GM21619 (cell line): ENCODE measurements around the gene MBD3L2B.

Source experiments
- ATAC-seq: cut with Tn5 transposase; IDR thresholded peaks from one replicate; pipeline ENCODE4 v1.9.1; 2021; ENCODE audit not compliant: unreplicated experiment

Gene MBD3L2B

DNA sequence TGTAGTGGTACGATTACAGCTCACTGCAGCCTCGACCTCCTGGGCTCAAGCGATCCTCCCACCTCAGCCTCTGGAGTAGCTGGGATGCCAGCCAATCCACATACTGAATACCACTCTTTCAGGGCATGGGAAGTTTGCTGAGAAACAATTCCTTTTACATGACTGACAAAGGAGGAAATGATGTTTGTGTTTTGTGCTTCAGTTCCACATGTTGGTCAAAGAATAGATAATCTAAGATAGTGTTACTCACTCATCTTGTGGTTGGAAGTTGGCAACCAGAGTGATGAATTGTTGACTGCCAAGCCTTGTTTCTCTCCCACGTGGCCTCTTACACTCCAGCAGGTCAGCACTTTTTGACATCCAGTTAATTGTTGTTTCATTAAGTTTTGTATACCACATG lies 7.6 kb downstream of the MBD3L2B start:
- ATAC-seq: no peak

DNA sequence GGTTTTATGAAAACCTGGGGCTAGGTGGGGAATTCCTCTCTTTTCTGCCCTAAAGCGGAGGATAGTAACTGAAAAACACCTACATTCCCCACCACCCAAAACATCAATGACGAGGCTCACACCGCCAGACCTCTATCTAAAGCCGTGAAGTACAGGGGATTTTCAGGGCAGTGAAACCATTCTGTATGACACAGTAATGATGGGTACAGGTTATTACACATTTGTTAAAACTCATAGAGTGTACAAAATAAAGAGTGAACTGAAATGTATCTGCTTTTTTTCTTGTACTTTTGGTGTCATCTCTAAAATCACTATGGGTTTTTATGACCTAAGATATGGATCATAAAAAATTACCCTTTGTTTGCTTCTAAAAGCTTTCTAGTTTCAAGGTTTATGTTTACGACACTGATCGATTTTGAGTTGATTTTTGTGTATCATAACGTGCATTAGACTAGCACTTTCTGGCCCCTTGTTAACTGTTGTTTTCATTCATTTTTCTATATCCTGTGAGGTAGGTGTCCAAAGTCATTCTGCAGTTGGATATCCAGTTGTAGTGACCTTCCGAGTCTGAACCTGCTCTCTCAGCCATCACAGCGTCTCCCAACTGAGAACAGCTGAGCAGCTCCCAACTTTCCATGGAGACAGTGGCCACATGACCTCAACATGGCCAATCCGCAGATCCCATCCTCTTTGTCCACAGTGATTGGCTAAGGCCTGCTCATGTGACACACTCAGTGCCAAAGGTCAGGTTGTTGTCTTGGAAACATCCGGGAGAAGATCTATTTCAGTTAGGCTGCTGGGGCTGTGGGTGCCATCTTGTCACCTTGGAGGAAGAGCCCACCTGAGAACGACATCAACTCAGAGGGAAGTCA lies 10.3 kb downstream of the MBD3L2B start:
- no peak for ATAC-seq

DNA sequence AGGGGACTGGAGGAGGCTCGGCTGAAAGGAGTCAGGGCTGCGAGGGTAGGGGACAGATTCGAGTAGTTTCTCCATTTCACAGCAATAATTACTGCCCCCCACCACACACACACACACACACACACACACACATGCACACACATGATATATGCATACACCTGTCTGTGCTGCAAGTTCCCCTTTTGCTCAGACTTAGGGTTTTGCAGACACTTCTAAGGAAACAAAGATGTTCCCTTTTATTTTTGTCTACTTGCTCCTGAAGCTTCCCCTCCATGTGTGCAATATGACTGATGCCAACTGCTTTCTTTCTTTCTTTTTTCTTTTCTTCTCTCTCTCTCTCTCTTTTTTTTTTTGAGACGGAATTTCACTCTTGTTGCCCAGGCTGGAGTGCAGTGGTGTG lies 13.4 kb downstream of the MBD3L2B start:
- ATAC-seq: no peak

DNA sequence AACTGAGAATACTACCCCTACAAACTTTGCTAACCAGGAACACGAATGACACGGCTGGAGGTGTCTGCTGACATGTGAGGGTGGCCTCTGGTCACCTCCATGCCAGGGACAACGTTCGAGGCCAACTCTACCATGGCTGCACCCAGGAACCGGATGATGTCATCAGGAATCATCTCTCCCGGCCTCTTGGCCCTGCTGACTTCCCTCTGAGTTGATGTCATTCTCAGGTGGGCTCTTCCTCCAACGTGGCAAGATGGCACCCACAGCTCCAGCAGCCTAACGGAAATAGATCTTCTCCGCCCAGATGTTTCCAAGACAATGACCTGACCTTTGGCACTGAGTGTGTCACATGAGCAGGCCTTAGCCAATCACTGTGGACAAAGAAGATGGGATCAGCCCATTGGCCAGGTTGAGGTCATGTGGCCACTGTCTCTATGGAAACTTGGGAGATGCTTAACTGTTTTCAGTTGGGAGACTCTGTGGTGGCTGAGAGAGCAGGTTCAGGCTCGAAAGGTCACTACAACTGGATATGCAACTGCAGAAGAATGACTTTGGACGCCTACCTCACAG lies 15.0 kb downstream of the MBD3L2B start:
- no peak for ATAC-seq

DNA sequence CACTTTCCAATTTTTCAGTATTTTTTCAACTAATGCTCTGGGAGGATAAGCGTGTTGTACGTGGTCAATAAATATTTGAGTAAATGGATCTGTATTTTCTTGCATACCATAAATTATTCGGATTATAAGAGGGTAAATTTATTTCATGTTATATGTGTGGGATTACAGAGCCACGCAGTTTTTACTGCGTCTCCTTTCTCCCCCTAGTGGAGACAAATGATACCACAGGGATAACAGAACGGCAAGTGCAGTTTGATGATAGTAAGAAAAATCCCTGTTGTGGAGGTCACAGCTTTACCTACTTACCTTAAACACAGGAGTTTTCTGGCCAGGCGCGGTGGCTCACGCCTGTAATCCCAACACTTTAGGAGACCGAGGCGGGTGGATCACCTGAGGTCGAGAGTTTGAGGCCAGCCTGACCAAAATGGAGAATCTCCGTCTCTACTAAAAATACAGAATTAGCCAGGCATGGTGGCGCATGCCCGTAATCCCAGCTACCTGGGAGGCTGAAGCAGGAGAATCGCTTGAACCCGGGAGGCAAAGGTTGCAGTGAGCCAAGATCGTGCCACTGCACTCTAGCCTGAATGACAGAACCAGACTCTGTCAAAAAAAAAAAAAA lies 16.8 kb downstream of the MBD3L2B start:
- ATAC-seq: no peak

DNA sequence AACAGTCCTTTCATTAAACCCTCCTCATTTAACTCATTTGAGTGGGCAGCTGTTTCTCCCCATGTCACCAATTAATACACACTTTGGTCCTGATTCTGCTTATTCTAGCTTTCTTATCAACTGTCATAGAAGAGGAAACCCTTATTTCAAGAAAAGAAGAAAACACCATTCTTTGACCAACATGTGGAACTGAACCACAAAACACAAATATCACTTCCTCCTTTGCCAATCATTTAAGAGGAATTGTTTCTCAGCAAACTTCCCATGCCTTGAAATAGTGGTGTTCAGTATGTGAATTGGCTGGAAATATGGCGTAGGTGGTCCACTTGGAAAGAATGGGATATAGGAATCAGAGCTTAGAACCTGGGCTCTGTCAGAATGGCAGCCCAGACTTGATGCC lies 20.4 kb downstream of the MBD3L2B start:
- ATAC-seq: no peak

DNA sequence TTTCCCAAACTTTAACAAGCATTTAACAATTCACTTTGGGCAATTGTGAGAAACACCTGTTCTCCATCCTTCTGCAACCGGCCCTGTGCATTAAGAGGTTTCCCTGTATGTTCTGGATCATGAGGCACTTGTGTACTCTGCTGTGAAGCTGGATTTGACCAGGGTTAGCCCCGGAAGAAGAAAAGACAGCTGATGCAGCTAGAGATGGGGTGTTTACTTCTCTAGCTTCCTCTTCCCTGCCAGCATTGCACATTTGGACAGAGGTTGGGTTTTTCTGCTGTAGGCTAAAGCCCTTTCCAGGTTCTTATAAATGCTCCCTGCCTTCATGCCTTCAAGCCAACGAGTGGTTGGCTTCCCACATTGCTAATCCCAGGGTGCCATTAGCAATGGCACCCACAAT lies 20.9 kb downstream of the MBD3L2B start:
- ATAC-seq: no peak

DNA sequence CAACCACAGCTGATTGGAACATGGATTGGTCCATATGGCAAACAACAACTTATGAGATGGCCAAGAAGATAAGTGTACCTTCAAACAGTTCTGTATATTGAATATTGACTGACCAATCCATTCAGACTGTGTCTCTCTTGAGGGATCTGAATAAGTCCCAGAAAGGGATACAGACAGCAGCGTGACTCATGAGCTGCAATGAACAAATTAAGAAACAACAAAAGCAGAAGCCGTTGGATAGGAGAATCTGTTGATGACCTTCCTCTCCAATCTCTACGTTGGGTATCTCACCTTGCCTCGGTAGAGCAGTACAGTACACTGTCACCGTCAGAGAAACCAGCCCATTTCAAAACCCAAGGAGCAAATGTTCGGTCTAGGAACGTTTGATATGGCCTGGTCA lies 21.3 kb downstream of the MBD3L2B start:
- ATAC-seq: no peak

DNA sequence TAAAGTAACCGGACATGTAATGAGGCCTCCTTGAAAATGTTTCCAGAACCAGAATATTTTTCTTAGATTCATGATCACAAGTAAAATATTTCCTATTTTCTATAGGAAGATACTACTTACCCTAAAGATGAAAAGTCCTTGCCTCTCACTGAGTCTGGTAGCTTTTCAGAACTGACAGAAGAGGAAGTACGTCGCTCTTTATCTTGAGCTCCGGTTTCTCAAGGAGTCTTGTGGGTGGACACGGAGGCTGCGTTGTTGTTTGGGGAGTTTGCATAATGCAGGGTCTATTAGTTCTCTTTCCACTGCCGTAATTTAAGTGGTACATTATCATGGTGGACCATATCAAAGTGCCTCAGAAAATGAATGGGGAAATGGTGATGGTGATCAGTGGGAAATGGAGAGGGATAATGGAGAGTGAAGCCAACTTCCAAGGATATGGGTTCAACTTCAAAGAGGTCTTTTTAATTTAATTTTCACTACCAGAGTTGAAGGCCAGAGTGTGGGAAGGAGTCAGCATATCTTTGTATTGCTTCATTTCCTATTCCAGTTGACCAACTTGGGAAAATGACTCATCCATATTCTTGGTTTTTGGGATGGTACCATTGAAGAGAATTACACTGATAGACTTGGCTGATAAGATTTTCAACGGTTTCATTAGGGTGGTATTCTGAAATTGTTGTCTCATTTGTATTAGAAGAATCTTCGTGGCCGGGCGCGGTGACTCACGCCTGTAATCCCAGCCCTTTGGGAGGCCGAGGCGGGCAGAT lies 23.4 kb downstream of the MBD3L2B start:
- ATAC-seq: no peak

DNA sequence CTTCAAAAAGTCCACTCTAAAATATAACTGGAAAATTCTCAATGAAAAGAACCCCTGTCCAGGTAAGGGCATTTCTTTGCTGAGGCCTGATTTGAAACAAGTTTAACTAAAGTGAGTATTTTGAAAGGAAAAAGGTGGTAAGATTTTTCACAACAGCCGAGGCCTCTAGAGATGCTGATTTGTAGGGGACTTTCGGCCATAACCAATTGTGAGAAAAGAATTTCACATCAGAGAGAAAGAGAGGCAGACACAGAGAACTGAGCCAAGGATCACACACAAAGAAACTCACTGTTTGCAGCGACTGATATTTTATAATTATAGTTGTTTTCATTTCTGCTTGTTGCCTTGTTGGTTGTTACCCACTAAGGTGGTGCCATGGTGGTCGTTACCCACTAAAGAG lies 24.4 kb downstream of the MBD3L2B start:
- ATAC-seq: no peak

DNA sequence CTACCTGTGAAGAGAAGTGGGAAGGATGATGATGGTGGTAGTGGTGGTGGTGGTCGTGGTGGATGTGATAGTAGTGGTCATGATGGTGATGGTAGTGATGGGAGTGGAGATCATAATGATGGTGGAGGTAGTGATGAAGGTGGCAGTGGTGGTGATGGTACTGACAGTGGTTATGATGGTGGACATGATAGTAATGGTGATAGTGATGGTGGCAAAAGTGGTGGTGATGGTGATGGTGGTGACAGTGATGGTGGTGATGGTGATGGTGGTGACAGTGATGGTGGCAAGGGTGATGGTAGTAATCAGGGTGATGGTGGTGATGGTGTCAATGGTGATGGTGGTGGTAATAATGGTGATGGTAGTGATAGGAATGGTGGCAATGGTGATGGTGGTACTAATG lies 26.2 kb downstream of the MBD3L2B start:
- ATAC-seq: no peak

DNA sequence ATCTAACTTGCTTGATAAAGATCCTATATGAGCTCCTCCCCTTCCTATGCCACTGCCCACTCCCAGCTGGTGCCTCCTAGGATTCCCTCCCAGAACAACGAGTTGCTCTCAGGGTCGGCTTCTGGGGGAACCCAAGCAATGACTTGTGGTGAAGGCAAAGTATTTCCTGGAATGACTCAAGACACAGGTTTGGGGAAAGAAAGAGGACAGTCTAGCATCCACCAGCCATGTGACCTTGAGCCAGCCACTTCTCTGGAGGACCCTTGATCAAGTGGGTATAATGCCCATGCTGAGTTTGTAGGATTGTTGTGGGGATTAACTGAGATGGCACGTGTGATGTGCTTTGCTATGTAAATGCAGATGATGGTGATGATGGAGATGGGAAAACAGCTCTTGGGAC lies 33.0 kb downstream of the MBD3L2B start:
- no peak for ATAC-seq

DNA sequence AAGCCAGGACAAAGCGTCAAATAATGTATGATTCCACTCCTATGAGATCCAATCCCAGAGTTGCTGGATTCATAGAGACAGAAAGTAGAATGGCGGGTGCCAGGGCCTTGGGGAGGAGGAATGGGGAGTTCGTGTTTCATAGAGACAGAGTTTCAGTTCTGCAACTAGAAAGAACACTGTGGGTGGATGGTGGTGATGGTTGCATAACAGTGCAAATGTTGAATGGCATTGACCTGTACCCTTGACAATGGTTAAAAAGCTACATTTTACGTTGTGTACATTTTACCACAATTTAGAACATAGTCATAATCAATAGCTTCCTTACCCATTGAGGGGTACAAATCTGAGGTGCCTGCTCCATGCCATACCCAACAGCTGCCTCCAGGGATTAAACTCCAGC lies 33.4 kb downstream of the MBD3L2B start:
- ATAC-seq: no peak

DNA sequence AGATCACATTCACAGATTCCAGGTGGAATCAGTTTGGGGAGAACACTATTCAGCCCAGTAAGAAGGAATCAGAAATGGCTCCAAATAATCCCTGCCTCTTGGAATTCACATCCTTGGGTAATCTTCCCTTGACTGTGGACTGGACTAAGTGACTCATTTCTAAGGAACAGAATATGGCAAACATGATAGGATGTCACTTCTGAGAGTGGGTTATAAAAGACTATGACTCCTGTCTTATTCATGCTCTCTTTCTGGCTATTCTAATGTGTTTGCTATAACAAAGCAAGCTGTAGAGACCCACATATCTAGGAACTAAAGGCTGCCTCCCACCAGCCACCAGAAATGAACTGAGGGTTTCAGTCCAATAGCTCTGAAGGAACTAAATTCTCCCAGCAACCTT lies 37.8 kb downstream of the MBD3L2B start:
- ATAC-seq: no peak

DNA sequence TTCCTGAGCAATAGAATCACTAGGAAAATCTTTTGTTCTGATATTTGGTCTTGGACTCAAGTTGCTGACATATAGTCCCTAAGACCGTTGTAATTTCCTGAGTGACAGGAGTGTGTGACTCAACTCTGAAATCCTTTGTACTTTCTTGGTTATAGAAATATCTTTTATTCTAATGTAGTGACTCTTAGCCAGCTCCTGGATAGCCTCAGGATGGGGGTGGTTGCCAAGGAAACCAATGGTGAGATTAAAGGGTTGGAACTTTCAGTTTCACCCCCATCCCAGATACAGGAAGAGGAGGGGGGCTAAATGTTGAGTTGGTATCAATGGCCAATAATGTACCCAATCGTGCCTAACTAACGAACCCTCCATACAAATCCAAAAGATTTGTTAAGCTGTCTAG lies 41.8 kb downstream of the MBD3L2B start:
- no peak for ATAC-seq

DNA sequence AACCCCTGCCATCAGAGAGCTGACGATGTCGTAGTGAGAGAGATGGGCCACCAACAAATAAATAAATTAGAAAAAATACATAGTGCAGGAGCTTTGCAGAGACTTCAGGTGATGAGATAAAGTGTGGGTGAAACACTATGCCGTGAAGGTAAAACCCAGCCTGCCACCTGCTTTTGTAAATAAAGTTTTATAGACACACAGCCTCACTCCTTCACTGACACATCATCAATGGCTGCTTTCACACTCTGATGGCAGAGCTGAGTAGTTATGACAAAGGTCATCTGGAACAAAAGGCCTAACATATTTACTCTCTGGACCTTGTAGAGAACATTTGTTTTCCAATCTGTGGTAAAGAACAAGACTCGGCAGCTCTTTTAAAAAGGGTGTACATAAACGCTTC lies 45.0 kb downstream of the MBD3L2B start:
- no peak for ATAC-seq

DNA sequence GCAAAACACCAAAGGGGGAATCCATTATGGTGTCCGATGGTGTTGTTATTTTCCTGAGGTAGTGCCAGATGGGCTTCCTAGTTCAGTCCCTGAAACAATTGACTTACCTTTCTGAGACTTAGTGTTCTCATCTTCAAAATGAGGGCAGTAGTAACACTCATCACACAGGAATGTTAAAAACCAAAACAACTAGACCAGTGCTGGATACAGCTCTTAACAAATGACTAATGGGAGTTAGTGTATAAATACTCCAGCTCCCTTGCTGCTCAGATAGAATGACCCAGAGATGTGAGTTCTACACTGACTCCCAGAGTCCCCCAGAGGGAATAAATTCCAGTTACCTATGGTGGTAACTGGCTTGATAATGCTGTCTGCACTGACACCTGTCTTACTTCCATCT lies 49.9 kb downstream of the MBD3L2B start:
- ATAC-seq: no peak

DNA sequence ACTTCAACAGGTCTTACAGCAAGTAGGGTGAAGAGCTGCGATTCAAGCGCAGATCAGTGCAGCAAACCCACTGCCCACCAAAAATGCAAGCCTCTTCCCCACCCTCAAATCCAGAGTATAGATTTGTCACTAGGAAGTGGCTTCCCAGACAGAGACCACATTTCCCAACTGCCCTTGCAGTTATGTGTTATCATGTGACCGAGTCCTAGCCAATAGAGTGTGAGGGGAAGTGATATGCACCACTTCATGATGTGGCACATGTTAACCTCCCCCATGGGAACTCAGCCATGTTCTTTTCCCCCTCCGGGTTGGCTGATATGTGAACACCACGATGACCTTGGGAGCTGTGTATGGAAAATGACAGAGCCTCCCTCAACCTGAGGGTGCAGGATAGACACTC lies 50.8 kb downstream of the MBD3L2B start:
- ATAC-seq: no peak

DNA sequence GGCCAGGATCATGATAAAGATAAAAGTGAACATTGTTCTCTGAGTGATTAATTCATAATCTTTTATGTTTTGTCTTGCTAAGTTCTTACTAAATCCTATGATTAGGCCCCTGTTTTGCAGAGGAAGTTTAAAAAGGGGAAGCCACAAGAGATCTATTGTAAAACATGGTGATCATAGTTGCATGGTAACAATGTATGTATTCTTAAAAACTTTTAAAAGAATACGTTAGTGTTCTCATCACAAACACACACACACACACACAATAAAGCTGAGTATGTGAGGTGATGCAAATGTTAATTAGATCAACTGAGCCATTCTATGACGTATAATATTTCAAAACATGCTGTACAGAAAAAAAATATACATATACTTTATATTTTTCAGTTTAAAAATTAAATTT lies 51.2 kb downstream of the MBD3L2B start:
- ATAC-seq: no peak

DNA sequence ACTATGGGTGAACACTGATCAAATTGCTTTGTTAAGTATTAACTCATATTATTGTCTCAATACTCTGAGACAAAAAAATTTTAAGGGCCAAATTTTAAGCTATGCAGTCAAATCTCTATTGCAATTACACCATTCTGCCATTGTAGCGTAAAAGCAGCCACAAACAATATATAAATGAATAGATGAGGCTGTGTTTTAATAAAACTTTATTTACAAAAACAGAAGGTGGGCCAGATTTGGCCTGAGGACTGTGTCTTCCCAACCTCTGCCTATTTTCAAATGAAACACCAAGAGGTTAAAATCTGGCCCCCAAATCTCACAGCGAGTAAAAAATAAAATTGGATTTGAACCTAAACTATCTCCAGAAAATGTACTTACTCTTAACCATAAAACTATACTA lies 51.7 kb downstream of the MBD3L2B start:
- no peak for ATAC-seq
